Epithelial cell of proximal tubule (primary cell): ENCODE data around the gene TEAD3. TPM values are rescaled to one million over a fixed set of nuclear protein-coding genes. Genes with fewer than 3 reads are reported as not detected.
"Not testable (repeated sequence)": the region's sequence is repeated elsewhere in the genome, so short reads cannot be mapped to it uniquely, and the experiment has no call there.

Experiments used
- DNase-seq: peaks from one replicate; pipeline ENCODE4 v3.0.0-alpha.2; 2011; ENCODE audit warnings: low read depth
- H3K4me3 ChIP-seq: 2 replicates; pipeline ENCODE4 v1.5.1; 2011; ENCODE audit warnings: low read depth, mild to moderate bottlenecking, low read length
- CTCF ChIP-seq: conservative IDR thresholded peaks from 2 replicates; pipeline ENCODE4 v1.5.1; 2012; ENCODE audit warnings: low read depth, mild to moderate bottlenecking, low read length
- total RNA-seq: library from RNA; depleted of rRNA; stranded (reverse); fragments of >200 nt; gene quantifications from 2 replicates; pipeline ENCODE4 v1.2.3, GENCODE V29; 2015

The TEAD3 gene
- 15.3 and 19.1 TPM in 2 replicates for total RNA-seq

GRCh38 chr6:35496841-35497570 lies at the start of gene TEAD3:
Gene TEAD3 (minus strand): TSS chr6:35497079.
- TF ChIP-seq CTCF: no peak
- peak within 1 kb of the TSS; percentile 76 for H3K4me3 ChIP-seq
- DNase-seq: no peak

GRCh38 chr6:35544769-35545361 lies 48.0 kb upstream of the TEAD3 start:
- H3K4me3 ChIP-seq: no peak overlapping the region
- no peak for DNase-seq
- no peak for TF ChIP-seq CTCF

- TF ChIP-seq CTCF: no peak
- DNase-seq: no peak
- H3K4me3 ChIP-seq: no peak overlapping the region
Measured at GRCh38 chr6:35543459-35544193, 46.7 kb upstream of the TEAD3 start.

- no peak overlapping the region for H3K4me3 ChIP-seq
- no peak for TF ChIP-seq CTCF
- no peak for DNase-seq
Measured at GRCh38 chr6:35541836-35542235, 45.0 kb upstream of the TEAD3 start.

GRCh38 chr6:35539223-35539622 lies 42.3 kb upstream of the TEAD3 start:
- H3K4me3 ChIP-seq: no peak overlapping the region
- no peak for DNase-seq
- TF ChIP-seq CTCF: no peak

- DNase-seq, H3K4me3 ChIP-seq: not testable (repeated sequence)
Measured at GRCh38 chr6:35535847-35536246, 39.0 kb upstream of the TEAD3 start.

- no peak overlapping the region for H3K4me3 ChIP-seq
- no peak for TF ChIP-seq CTCF
- no peak for DNase-seq
Measured at GRCh38 chr6:35534407-35535170, 37.7 kb upstream of the TEAD3 start.
